Measurements from ENCODE around the gene TPPP2.

GRCh38 chr14:21074398-21075272, 44.6 kb downstream of the TPPP2 start:
- TF ChIP-seq CTCF (IDR thresholded peaks at IDR 0.05) (no peak), POLR2A (IDR thresholded peaks at IDR 0.05) (no peak)
